HG02943 (cell line): ENCODE measurements around the gene YPEL5.

Source experiments
- ATAC-seq: cut with Tn5 transposase; IDR thresholded peaks from one replicate; pipeline ENCODE4 v1.9.1; 2021; ENCODE audit warnings: mild to moderate bottlenecking, low read depth, moderate library complexity; ENCODE audit not compliant: unreplicated experiment

Gene YPEL5

GRCh38 chr2:30162806-30163205, 16.0 kb downstream of the YPEL5 start:
- ATAC-seq = no peak

- ATAC-seq = no peak
Observed at GRCh38 chr2:30164131-30164925, 17.5 kb downstream of the YPEL5 start.

- peak; percentile 85 for ATAC-seq
Observed at GRCh38 chr2:30165050-30165520, 18.3 kb downstream of the YPEL5 start.

DNA sequence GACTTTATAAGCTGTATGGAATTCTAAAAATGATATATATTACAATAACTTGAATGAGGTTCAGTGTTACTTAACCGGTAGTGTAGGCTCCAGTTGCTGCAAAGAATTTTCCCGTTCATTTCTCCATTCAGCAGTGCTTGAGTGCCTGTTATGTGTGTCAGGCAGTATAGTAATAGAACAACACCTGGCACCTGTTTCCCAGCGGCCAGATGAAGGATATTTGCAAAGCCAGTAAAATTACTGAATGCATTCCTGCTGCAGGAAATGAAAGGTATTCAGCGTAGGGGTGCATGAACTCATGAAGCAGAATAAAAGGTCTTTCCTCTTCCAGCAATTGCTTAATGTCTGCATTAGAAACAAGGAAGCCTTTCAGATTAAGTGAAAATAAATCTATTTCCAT, 18.8 kb downstream of the YPEL5 start:
- ATAC-seq = no peak

DNA sequence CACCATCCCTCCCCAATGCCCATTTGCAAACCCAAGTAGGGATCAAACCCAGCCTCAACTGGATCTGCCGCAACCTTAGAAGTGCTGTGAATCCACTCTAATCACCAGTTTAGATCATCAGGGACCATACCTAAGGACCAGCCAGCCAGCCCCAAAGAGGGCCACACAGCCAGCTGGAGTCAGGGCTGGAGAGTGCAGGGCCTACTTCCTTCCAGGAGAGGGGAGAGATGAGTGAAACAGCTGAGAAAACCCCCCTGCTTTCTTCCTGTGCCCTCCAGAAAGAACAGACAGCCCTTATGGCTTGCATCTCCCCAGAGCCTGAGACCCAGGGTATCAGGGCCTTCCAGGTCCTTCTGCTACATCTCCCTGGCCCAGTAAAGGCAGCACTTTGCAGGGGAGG, 25.8 kb downstream of the YPEL5 start:
- ATAC-seq = no peak

- no peak for ATAC-seq
Observed at GRCh38 chr2:30177440-30177839, 30.6 kb downstream of the YPEL5 start.

DNA sequence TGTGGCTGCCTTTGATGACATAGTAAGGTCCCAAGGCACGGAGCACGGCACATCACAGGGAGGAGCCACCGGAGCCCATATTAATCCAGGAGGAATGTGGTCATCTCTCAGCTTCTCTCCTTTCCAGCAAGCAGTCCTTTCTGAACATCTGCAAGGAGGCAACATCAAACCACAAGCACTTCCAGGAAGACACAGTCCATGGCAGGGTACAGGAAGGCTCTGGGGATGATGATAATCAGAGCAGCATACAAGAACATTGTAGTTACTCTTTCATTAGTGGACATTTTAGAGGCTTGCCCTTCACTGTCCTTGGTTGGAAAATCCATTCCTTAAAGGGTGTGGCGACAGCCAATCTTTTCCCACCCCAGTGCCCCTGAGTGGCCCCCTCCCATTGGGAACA, 31.1 kb downstream of the YPEL5 start:
- ATAC-seq = no peak

DNA sequence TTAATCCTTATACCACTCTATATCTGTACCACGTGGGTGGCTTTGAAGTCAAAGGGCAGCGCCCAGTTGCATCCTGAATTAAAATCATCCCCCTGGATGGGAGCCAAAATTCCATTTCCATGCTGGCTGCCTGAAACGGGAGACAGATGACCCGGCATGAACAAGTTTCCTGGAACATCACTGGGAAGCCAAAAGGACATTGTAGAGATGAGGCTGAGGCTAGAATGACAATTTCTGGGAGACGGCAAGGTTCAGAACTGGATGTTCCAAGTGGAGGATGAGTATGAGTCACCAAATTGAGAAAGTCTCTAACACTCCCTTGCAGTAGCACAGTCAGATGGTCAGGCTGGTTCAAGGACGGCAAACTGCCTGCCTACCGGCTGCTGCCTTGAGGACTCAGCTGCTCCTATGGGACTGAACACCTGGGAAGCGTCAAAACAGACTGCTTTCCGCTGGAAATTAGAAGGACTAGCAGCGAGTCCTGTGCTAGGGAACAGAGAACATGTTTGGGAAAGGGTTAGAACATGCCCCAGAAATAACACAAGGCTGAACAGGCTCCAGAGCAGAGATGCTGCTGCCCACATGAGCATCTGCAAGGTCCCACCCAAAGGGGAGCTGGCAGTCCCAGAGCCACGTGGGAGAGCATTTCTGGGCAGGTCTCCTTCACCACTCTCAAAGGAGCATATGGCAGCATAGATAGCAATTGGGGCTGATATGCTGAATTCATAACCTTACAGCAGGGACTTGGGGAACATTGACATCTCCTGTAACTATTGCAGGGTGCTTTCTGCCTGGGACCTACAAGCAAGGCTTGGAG, 32.0 kb downstream of the YPEL5 start:
- no peak for ATAC-seq

DNA sequence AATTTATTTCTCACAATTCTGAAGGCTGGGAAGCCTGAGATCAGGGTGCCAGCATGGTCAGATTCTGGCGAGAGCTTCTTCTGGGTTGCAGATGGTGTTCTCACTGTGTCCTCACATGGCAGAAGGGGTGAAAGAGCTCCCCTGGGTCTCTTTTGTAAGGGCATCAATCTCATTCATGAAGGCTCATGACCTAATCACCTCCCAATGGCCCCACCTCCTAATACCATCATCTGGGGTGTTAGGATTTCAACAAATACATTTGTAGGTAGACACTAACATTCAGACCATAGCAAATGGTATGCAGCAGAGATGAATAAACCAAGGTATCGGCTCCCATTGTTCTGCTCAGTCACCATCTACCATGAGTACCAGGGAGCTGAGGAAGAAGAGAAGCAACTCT, 32.7 kb downstream of the YPEL5 start:
- ATAC-seq = no peak

GRCh38 chr2:30180226-30180625, 33.4 kb downstream of the YPEL5 start:
- ATAC-seq = no peak

- no peak for ATAC-seq
Observed at GRCh38 chr2:30181176-30181575, 34.4 kb downstream of the YPEL5 start.

DNA sequence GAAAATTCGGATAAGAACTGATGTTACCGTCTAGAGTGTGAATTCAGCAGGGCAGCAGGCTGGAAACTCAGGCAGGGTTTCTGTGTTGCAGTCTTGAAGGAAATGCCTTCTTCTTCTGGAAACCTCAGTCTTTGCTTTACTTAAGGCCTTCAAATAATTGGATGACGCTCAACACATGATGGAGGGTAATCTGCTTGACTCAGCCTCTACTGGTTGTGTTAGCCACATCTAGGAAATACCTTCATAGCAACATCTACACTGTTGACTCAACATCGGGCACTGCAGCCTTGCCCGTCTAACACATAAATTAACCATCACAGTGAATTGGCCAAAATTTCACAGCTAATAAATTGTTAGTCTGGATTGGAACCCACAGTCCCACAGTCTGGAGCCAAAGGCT, 37.2 kb downstream of the YPEL5 start:
- ATAC-seq = no peak

DNA sequence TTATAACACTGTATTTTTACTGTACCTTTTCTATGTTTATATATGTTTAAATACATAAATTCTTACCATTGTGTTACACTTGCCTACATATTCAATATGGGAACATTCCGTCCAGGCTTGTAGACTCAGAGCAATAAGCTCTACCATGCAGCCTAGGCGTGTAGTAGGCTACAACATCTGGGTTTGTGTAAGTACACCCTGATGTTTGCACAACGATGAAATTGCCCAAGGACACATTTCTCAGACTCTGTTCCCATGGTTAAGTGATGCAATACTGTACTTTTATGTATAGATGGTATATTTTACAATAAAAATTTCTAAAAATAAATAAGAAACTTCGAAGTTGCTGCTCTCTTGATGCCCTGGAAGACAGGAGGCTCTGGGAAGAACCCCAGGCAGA, 38.4 kb downstream of the YPEL5 start:
- no peak for ATAC-seq

GRCh38 chr2:30188292-30188691, 41.5 kb downstream of the YPEL5 start:
- ATAC-seq = no peak

GRCh38 chr2:30190637-30191036, 43.8 kb downstream of the YPEL5 start:
- no peak for ATAC-seq

GRCh38 chr2:30191107-30191506, 44.3 kb downstream of the YPEL5 start:
- ATAC-seq = no peak

- no peak for ATAC-seq
Observed at GRCh38 chr2:30191819-30192271, 45.0 kb downstream of the YPEL5 start.

- ATAC-seq = no peak
Observed at GRCh38 chr2:30192314-30192713, 45.5 kb downstream of the YPEL5 start.

- ATAC-seq = no peak
Observed at GRCh38 chr2:30193104-30193681, 46.4 kb downstream of the YPEL5 start.

GRCh38 chr2:30194421-30194820, 47.6 kb downstream of the YPEL5 start:
- ATAC-seq = no peak

DNA sequence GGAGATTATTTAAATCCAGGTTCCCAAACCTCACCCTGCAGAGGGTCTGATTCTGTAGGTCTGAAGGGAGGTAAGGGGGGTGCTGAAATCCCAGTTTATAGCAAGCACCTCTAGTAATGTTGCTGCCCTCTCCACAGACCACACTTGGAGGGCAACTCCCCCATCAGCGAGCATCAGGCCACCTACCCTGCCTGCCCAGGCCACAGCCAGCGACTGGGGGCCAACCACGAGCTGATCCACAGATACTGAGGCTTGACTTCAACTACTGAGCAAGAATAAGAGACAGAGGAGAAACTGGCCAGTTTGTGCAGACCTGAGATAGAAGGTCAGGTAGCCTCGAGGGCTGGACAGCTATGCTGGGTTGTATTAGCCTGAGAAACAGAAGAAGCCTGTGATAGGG, 48.2 kb downstream of the YPEL5 start:
- ATAC-seq = no peak
